ENCODE measurements around the gene TRAF7. TPM values are rescaled to one million over a fixed set of nuclear protein-coding genes. Genes with fewer than 3 reads are reported as not detected.
A peak's percentile ranks its signal among the peaks of the same experiment; 100 is the strongest.

The TRAF7 gene
- total RNA-seq, 1 donor = 90.5 TPM

DNA sequence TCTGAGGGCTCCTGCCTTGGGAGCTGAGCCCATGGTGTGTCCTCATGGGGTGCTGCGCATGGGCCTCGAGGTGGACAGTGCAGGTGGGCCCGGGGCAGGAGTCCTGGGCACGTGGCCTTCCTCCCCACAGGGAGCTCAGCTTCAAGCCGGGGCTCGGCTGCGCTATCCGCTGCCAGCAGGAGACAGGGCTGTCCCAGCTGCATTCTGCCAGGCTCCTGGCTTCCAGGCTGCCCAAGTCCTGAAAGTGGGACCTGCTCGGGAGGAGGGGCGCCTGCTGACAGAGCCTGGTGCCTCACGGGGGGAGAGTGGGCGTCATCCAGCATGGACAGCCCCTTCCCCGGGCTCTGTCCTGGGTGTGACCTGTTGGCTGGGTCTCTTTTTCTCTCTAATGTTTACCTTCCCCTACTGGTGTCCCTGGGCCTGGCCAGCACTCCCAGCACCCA lies 7.1 kb downstream of the TRAF7 start:
- DNase-seq (ENCODE audit: low read depth in 2 of 3, low spot score in 2 of 3) = no peak

DNA sequence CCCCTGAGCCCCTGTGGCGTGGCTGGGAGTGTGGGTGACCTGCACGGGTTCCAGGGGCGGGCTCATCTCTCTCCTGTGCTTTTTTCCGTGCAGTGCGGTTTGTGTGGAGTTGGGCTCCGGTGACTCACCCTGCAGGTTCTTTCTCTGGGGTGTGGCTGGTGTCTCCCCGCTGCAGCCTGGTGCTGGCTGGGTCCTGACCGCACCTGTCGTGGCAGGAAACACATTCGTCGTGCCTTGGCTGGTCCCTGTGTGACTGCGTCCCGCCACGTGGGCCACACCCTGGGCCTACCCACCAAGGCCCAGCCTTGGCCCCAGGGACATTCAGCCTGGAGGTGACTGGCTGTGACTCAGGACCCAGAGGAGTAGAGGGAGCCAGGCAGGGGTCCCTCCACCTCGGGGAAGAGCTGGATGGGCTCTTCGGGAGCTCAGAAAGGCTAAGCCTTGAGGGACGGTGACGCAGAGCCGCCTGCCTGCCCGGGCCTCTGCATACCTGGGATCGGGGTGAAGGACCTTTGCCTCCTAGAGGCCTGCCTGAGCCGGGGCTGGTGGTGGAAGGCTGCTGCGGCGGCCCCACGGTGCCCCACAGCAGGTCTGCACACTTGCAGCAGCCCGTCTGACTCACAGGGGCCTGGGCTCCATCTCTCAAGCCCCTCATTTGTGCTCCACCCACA lies 7.8 kb downstream of the TRAF7 start:
- no peak for DNase-seq (ENCODE audit: low read depth in 2 of 3, low spot score in 2 of 3)

- no peak for DNase-seq (ENCODE audit: low read depth in 2 of 3, low spot score in 2 of 3)
Measured at GRCh38 chr16:2165861-2166260, 10.3 kb downstream of the TRAF7 start.

- no peak for DNase-seq (ENCODE audit: low read depth in 2 of 3, low spot score in 2 of 3)
Measured at GRCh38 chr16:2166263-2167067, 10.9 kb downstream of the TRAF7 start.

DNA sequence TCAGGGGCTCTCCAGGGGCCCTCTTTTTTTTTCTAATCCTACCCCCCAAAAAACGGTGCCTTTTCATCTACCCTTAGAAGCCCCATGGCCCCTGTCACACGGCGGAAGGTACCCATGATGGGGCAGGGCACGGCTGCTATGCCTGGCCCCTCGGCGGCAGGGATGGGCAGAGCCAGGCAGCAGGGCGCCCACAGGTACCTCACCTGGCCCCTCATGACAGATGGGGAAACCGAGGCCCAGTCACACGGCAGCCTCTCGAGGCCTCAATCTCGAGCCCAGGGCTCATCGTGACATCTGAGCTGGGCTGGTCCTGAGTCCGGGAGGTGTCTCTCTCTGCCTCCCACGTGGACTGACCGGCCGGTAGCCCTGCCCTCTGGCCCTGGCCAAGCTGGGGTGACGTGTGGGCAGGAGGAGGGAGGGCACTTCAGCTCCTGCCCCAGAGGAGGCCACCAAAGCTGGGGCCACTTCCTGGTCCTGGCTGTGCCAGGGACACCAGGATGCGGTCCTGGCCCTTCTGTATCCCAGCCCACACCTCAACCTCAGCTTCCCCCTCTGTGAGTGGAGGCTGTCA lies 11.6 kb downstream of the TRAF7 start:
- no peak for DNase-seq (ENCODE audit: low read depth in 2 of 3, low spot score in 2 of 3)

DNA sequence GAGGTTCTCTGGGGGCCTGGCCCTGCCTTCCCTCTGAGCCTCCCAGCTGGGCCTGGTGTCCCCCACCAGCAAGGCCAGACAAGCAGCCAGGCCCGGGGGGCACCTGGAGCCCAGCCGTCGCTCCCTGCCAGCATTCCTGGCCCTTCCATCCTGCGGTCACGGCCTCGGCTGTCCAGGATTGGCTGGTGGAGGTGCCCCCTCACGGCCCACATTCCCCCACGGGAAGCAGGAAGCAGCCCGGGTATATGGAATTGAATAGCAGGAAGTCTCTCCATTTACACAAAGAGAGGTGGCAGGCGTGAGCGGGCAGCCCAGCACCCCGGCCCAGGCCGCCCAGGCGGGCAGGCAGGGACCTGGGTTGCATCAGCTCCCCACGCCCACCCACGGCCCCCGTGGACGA lies 14.5 kb downstream of the TRAF7 start:
- DNase-seq (ENCODE audit: low read depth in 2 of 3, low spot score in 2 of 3) = no peak

DNA sequence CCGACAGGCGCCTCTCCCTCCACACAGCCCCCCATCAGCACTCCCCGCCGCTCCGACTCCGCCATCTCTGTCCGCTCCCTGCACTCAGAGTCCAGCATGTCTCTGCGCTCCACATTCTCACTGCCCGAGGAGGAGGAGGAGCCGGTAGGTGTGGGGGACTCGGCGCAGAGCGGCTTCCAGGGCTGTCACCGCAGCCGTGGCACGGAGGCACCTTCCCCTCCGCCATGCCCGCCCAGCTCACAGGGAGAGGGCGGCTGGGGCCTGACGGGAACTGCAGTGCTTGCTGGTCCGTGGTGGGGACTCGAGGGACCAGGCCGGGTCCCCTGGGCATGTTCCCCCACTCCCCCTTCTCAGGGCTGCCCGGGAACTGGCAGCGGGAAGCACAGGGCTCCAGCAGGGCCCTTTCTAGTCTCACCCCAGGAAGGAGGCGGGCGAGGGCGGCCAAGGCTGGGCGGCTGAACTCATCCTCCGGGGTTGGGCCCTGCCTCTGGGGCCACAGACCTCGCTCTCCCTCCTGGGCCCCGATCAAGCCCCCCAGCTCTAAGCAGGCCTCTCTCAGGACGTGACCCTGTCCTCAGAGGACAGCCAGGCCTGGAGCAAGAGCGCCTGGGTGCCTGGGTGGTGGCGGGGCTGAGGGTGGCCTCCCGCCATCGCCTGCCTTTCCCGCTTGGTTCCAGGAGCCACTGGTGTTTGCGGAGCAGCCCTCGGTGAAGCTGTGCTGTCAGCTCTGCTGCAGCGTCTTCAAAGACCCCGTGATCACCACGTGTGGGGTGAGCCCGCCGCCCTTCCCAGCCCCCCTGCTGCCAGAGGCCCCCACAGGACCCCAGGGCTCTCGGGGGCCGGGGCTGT lies 15.2 kb downstream of the TRAF7 start:
- no peak for DNase-seq (ENCODE audit: low read depth in 2 of 3, low spot score in 2 of 3)

GRCh38 chr16:2171601-2172178 lies 16.1 kb downstream of the TRAF7 start:
- DNase-seq (ENCODE audit: low read depth in 2 of 3, low spot score in 2 of 3) = no peak

DNA sequence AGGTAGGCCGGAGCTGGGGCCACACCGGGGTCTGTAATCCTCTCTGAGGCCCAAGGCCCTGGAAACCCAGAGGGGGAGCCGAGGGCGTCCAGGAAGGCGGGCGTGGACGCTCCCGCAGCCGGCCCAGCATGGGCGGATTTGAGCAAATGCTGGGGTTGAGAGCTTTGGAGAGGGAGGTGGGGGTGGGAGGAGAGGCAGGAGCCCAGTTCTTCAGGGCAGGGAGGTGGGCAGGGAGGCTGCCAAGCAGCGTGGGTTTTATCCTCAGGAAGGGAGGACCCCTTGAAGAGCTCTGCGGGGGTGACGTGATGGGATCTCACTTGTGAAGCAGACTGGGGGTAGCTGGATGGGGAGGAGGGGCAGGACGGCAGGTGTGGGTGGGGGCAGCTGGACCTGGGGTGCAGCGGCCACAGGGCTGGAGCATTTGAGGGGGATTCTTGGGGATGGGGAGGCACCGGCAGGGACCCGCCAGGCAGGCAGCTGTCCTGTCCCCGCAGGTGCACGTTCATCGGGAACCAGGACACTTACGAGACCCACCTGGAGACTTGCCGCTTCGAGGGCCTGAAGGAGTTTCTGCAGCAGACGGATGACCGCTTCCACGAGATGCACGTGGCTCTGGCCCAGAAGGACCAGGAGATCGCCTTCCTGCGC lies 17.2 kb downstream of the TRAF7 start:
- no peak for DNase-seq (ENCODE audit: low read depth in 2 of 3, low spot score in 2 of 3)

DNA sequence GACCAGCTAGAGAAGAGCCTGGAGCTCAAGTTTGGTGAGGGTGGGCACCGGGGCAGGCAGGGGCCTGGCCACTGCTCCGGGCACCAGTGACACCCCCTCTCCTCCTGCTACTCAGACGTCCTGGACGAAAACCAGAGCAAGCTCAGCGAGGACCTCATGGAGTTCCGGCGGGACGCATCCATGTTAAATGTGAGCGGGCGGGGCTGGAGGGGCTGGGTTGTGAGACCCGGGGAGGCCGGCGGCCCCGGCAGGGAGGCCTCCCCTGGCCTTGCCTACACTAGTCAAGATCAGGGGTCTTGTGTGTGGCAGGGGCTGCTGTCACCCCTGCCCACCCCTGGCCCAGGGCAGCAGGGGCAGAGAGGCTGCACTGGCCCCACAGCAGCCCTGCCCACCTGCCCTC lies 17.8 kb downstream of the TRAF7 start:
- no peak for DNase-seq (ENCODE audit: low read depth in 2 of 3, low spot score in 2 of 3)

DNA sequence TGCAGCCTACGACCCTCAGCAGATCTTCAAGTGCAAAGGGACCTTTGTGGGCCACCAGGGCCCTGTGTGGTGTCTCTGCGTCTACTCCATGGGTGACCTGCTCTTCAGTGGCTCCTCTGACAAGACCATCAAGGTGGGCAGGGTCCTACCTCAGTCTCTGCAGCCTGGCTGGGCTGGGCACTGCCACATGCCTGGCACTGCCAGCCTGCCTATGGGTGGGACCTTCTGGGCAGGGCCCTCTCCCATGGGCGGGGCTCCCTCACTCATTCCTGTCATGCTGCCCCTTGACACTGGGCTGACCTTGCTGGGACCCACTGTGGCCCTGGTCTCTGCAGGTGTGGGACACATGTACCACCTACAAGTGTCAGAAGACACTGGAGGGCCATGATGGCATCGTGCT lies 18.3 kb downstream of the TRAF7 start:
- no peak for DNase-seq (ENCODE audit: low read depth in 2 of 3, low spot score in 2 of 3)

- no peak for DNase-seq (ENCODE audit: low read depth in 2 of 3, low spot score in 2 of 3)
Measured at GRCh38 chr16:2174396-2175131, 19.0 kb downstream of the TRAF7 start.

DNA sequence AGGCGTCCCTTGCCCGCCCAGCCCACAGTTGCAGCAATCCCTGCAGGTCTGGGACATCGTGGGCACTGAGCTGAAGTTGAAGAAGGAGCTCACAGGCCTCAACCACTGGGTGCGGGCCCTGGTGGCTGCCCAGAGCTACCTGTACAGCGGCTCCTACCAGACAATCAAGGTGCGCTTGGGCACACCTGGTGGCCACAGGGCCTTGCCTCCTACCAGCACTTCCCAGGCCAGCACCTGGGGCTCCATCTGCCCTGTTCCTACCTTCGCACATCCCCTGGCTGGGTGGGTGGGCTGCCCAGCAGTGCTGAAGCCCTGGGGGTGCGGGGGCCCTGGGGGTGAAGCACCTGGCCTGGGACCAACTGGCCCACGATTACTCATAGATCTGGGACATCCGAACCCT lies 19.9 kb downstream of the TRAF7 start:
- DNase-seq (ENCODE audit: low read depth in 2 of 3, low spot score in 2 of 3) = no peak

- no peak for DNase-seq (ENCODE audit: low read depth in 2 of 3, low spot score in 2 of 3)
Measured at GRCh38 chr16:2176047-2176446, 20.5 kb downstream of the TRAF7 start.

DNA sequence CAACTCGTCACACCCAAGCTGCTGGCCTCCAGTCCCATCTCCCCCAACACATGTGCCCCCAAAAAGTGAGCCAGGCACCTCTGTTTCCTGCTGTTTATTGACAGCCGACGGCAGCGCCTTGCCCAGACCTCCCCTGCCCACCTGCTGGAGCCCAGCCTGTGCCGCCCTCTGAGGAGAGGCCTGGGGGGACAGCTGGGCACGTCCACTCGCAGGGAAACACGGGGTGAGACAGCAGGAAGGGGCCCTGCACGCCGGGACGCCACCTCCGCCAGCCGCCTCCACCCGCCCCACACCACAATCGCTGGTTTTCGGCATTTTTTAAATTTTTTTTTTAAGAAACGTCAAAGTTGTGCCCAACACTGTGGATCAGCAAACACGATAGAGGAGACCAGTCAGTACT lies 21.5 kb downstream of the TRAF7 start:
- DNase-seq (ENCODE audit: low read depth in 2 of 3, low spot score in 2 of 3) = no peak

DNA sequence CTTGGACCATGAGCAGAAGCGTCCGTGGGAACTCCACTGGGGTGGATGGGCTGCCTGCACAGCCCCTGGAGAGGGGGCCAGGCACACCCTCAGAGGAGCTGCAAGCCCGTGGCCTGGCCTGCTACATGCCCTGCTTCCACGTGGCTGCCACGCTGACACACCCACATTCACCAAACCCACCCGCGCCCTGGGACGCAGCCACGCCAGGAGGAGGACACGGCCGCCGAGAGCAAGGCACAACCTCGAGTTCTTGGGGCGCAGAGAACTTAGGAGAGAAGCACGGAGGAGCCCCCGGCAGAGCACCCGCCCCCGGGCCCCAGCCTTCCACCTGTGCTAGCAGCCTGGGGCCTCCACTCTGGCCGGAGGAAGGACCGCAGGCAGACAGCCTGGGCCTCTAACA lies 22.0 kb downstream of the TRAF7 start:
- no peak for DNase-seq (ENCODE audit: low read depth in 2 of 3, low spot score in 2 of 3)

- DNase-seq (ENCODE audit: low read depth in 2 of 3, low spot score in 2 of 3) = peak in 2 of 3 donors; percentile 52 to 58
Measured at GRCh38 chr16:2178321-2179106, 22.9 kb downstream of the TRAF7 start.

DNA sequence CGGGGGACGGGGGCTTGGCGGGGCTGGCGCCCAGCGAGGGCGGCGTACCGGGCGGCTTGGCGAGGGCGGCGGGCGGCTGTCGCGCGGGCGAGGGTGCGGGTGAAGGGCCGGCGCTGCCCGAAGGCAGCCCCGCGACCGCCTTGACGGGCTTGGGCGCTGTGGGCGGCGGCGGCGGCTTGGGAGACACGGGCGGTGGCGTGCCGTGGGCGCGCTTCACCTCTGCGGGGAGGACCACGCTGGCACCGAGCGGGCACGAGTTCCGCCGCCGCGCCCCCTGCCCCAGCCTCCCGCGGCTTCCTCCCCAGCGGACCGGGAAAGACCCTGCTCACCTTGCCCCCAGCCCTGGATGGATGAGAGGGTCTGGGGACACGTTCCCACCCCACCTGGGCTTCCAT lies 23.5 kb downstream of the TRAF7 start:
- DNase-seq (ENCODE audit: low read depth in 2 of 3, low spot score in 2 of 3) = no peak

- DNase-seq (ENCODE audit: low read depth in 2 of 3, low spot score in 2 of 3) = no peak
Measured at GRCh38 chr16:2179576-2179975, 24.0 kb downstream of the TRAF7 start.
